Measurements from ENCODE around the gene MTUS2. TPM values are rescaled to one million over a fixed set of nuclear protein-coding genes. Genes with fewer than 3 reads are reported as not detected.

Gene MTUS2
- total and polyA plus RNA-seq, 2 of the 8 experiments (the other 6 are each of a cell fraction or from before 2014, with no cell fraction given) = 0.18 to 0.80 TPM

DNA sequence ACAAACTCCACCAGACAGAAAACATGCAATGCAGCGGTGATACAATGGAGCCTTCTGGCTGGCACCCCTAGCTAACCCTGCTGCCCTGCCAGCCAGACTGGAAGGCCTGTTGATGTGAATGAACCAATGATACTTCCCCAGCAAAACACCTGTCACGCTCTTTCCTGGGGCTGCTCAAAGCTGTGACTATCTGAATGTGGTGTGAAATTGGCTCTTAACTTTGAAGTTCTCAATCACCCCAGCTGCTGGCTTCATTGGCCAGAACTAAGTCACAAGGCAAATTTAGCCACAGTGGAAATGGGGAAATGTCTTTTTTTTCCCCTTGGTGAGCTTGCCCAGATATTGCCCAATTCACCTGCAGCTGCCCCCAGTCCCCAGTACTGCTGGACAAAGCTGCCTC, 628.0 kb downstream of the MTUS2 start:
- H3K79me1 ChIP-seq (ENCODE audit: low read depth, low read length) = no peaks in the 10 kb centered on the region
- H4K91ac ChIP-seq (replicated peaks; ENCODE audit: insufficient read length, low read length) = no peak overlapping the region
- H3K23me2 ChIP-seq (ENCODE audit: low read depth, low read length) = no peaks in the 10 kb centered on the region
- H3K36me3 ChIP-seq (ENCODE audit: control insufficient read depth in 2 of 4, insufficient read depth in 4 of 4, low read length in 3 of 4) = no peaks in the 10 kb centered on the region
- no peak overlapping the region for H3K18ac ChIP-seq (ENCODE audit: extremely low read depth, low read length)
- no peak overlapping the region for H3K14ac ChIP-seq (ENCODE audit: insufficient read length)
- no peaks in the 10 kb centered on the region for H3K27me3 ChIP-seq (replicated peaks in 1 of 4; ENCODE audit: control insufficient read depth in 3 of 4, extremely low read depth in 1 of 4, insufficient read depth in 3 of 4, low read length in 3 of 4)
- no peak overlapping the region for H3K56ac ChIP-seq (replicated peaks; ENCODE audit: insufficient read length, low read depth, low read length)
- H2AFZ ChIP-seq (ENCODE audit: low read length) = no peak overlapping the region; the same call in 1 of the 2 replicates
- ChIA-PET POLR2A (ENCODE audit: partially characterized antibody) (no interaction called here), CTCF (ENCODE audit: partially characterized antibody) (interaction anchor here (0.6 kb wide), 1 partner anchor 16 kb away, joined by 4 read pairs; no protein-coding TSS in a partner anchor)
- no peak overlapping the region for H2BK120ac ChIP-seq (replicated peaks; ENCODE audit: low read depth, low read length)
- 94% methylated on average over 2 of the region's 2 CpGs; no CpG with 5 or more reads in 1 of the 2 experiments for WGBS, 2 experiments (ENCODE audit: extremely low coverage in 1 of 2, insufficient coverage in 1 of 2, insufficient read length in 1 of 2, insufficient replicate concordance in 2 of 2, low coverage in 1 of 2, low lambda C conversion rate in 2 of 2, missing lambda C conversion rate in 1 of 2)
- H3K79me2 ChIP-seq (ENCODE audit: control insufficient read depth in 1 of 2, insufficient read depth in 2 of 2, low read length in 2 of 2) = no peaks in the 10 kb centered on the region
- H3K4me1 ChIP-seq (replicated peaks in 1 of 4; ENCODE audit: control insufficient read depth in 3 of 4, insufficient read depth in 4 of 4, low read length in 3 of 4) = peaks cover 0 to 4% (median 0%) of the 10 kb centered on the region in 4 experiments; a peak in 1 of 7 replicates
- no peak overlapping the region for H3K4me3 ChIP-seq (ENCODE audit: extremely low read depth in 1 of 4, insufficient read depth in 2 of 4, low read depth in 3 of 4, low read length in 4 of 4)
- no peak overlapping the region for H2BK5ac ChIP-seq (ENCODE audit: low read depth, low read length)
- FAIRE-seq (no peak), DNase-seq (ENCODE audit: low read depth in 1 of 2, low spot score in 2 of 2) (no peak)
- no peak overlapping the region for H2AK5ac ChIP-seq (ENCODE audit: low read depth, low read length)
- no peak overlapping the region for H3K27ac ChIP-seq (ENCODE audit: low read depth, low read length)
- H3K4ac ChIP-seq (replicated peaks; ENCODE audit: insufficient read length, low read depth, low read length) = no peak overlapping the region
- no peak overlapping the region for H2BK12ac ChIP-seq (ENCODE audit: low read depth, low read length)
- H2BK20ac ChIP-seq (ENCODE audit: low read length) = no peak overlapping the region
- H3K9me3 ChIP-seq (ENCODE audit: insufficient read depth in 2 of 2, low read depth in 1 of 2, low read length in 1 of 2) = no peaks in the 10 kb centered on the region
- no peak overlapping the region for H3K4me2 ChIP-seq (ENCODE audit: insufficient read depth in 1 of 2, low read depth in 2 of 2, low read length in 2 of 2)
- no peak overlapping the region for H4K5ac ChIP-seq (ENCODE audit: insufficient read length, low read depth, low read length)
- H4K20me1 ChIP-seq (replicated peaks in 1 of 2; ENCODE audit: control insufficient read depth in 1 of 2, insufficient read depth in 2 of 2, low read length in 2 of 2) = no peaks in the 10 kb centered on the region
- no peak overlapping the region for H3K9ac ChIP-seq (replicated peaks in 1 of 4; ENCODE audit: extremely low read depth in 1 of 4, low read depth in 3 of 4, low read length in 3 of 4)
- H2BK15ac ChIP-seq (ENCODE audit: low read length) = no peak overlapping the region
- no peak overlapping the region for H3K23ac ChIP-seq (ENCODE audit: insufficient read length)
- H4K8ac ChIP-seq (ENCODE audit: extremely low read depth, insufficient read depth, low read length) = no peak overlapping the region
- TF ChIP-seq YY1 (IDR thresholded peaks at IDR 0.05; ENCODE audit: low read depth, low read length) (no peak), GTF2F1 (IDR thresholded peaks at IDR 0.05; ENCODE audit: borderline replicate concordance, low read depth, low read length) (no peak), HDAC2 (IDR thresholded peaks at IDR 0.05; ENCODE audit: borderline replicate concordance in 1 of 2, low read depth in 2 of 2, low read length in 2 of 2) (no peak), SRF (IDR thresholded peaks at IDR 0.05; ENCODE audit: low read depth, low read length) (no peak), ATF3 (IDR thresholded peaks at IDR 0.05; ENCODE audit: insufficient read depth, low read depth, low read length) (no peak), ZNF274 (IDR thresholded peaks at IDR 0.05; ENCODE audit: borderline replicate concordance, extremely low read depth, low read length) (no peak), EGR1 (IDR thresholded peaks at IDR 0.05; ENCODE audit: borderline replicate concordance, low read depth, low read length) (no peak), ASH2L (IDR thresholded peaks at IDR 0.05; ENCODE audit: low read length) (no peak), PHF8 (conservative IDR thresholded peaks at IDR 0.05; ENCODE audit: low read depth, low read length) (no peak), NANOG (IDR thresholded peaks at IDR 0.05; ENCODE audit: insufficient read depth, low read depth, low read length, poor library complexity, severe bottlenecking) (no peak), JUND (IDR thresholded peaks at IDR 0.05; ENCODE audit: low read length) (no peak), CREB1 (IDR thresholded peaks at IDR 0.05) (no peak), KDM5A (IDR thresholded peaks at IDR 0.05; ENCODE audit: low read length) (no peak), HDAC6 (IDR thresholded peaks at IDR 0.05; ENCODE audit: low read depth, low read length) (no peak)
